GM19455 (cell line): ENCODE measurements around the gene LRCH3.
"Not testable (repeated sequence)": the region's sequence is repeated elsewhere in the genome, so short reads cannot be mapped to it uniquely, and the experiment has no call there.

Experiments
- ATAC-seq: cut with Tn5 transposase; IDR thresholded peaks from one replicate; pipeline ENCODE4 v1.9.1; 2021; ENCODE audit not compliant: unreplicated experiment

LRCH3 gene

DNA sequence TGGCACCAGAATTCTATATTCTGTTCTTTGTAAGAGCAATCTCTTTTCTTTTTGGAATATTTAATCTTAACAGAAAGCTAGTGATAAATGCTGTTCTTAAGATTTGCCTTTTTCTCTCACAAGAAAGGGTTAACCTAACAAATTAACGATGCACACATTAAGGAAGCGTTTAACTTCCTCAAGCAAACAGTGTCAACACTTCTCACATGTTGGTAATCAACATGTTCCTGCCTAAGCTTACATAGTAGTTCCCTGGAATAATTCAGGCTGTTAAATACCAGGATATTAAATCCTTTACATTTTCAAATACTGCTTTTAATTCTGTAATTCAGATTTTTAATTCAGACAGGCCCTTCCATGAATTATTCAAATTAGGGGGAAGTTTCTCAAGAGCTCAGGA, 91.5 kb downstream of the LRCH3 start:
- ATAC-seq = no peak

DNA sequence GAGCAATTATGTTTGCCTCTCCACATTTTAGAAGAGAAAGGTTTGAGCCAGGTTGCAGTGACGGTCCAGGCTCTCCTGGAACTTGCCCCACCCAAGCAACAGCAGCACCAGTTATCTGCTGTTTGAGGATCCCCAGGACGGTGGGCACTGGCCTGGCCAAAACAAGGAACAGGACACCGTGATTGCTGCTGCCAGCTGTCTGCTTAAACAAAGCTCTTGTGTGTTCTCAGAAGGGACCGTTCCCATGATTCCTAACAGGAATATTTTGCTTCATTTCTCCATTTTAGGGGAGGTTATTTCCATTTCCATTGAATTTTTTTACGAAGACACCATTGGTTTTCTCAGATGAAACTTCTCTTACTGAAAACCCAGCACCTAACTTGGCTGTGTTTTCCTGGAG, 92.5 kb downstream of the LRCH3 start:
- no peak for ATAC-seq

DNA sequence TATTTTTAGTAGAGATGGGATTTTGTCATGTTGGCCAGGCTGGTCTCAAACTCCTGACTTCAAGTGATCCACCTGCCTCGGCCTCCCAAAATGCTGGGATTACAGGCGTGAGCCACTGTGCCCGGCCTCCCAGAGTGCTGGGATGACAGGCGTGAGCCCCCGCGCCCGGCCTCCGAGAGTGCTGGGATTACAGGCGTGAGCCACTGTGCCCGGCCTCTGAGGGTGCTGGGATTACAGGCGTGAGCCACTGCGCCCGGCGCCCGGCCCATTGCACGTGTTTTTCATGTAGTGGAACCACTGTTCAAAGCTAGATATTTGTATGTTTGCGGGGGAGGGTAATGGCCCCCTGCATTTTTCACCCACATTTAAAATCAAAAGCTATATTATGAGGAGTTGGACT, 93.3 kb downstream of the LRCH3 start:
- not testable (repeated sequence) for ATAC-seq

- not testable (repeated sequence) for ATAC-seq
Measured at GRCh38 chr3:197886052-197886451, 95.0 kb downstream of the LRCH3 start.

GRCh38 chr3:197887430-197888053, 96.5 kb downstream of the LRCH3 start:
- not testable (repeated sequence) for ATAC-seq

GRCh38 chr3:197888511-197888910, 97.5 kb downstream of the LRCH3 start:
- no peak for ATAC-seq

GRCh38 chr3:197889204-197889930, 98.3 kb downstream of the LRCH3 start:
- ATAC-seq = no peak

DNA sequence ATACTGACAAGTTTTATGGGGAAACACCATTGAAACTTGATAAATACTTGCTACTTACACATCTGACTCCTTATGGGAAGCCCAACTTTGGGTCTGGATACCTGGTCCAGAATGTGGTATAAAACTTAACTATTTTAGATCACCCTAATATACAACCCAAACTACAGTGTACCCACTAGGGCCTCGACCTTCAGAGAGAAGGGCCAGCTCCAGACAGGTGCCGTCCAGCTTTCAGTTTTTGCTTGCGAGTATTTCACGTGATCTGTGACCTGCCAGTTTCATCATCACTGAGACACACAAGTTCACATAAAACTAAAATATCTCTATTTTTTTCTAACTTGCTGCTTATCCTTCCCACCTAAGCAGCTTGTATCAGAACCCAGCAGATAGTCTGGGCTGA, 99.6 kb downstream of the LRCH3 start:
- ATAC-seq = no peak

DNA sequence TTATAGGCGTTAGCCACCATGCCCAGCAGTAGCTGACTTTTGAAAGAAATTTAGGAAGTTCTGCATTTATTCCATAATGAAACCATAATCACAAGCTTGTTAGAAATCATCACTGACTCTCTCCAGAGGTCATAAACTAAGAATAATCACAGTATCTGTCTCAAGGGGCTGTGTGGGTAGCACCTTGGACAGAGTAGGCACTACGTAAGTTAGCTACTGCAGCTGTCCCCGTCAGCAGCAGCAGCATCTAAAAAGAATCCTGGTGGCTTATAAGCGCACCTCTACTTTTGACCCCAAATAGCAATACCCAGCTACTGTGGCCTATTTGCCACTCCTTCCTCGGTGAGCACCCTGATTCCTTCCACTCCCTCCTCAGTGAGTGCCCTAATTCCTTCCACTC, 101.1 kb downstream of the LRCH3 start:
- ATAC-seq = no peak

DNA sequence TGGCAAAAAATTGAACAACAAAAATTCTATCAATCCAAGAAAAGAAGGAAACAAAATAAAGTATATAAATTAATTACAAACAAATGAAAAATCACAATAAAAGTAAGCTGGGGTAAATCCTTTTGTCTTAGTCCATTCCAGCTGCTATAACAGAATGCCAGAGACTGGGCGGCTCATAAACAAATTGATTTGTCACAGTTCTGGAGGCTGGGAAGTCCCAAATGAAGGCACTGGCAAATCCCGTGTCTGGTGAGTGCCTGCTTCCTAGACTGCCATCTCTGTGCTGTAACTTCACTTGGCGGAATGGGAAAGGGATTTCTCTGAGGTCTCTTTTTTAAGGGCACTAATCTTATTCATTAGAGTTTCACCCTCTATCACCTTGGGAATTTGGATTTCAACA, 105.4 kb downstream of the LRCH3 start:
- ATAC-seq = no peak

DNA sequence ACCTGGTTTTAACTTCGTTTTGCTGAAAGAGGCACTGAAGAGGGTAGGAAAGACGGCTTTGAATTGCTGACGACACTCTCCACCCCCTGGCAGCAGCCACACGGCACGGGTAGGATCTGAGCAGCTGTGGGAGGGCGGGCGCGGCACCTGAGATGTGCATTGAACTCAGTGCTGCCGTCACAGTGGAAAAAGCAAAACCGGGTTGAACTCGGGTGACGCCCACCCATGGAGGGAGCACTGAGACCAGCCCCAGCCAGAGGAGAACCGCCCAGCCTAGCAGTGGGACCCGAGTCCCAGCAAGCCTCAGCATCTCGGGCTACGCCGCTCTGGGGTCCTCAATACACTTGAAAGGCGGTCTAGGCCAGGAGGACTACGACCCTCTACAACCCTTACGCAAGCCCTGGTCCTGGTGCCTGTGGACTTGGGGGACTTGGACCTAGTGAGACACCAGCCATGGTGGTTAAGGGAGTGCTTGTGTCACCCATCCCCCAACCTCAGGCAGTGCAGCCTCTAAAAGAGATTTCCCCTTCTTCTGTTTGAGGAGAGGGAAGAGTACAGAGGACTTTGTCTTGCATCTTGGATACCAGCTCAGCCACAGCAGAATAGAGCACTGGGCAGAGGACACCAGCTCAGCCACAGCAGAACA, 108.9 kb downstream of the LRCH3 start:
- no peak for ATAC-seq

- no peak for ATAC-seq
Measured at GRCh38 chr3:197901626-197902025, 110.6 kb downstream of the LRCH3 start.

GRCh38 chr3:197906023-197906849, 115.2 kb downstream of the LRCH3 start:
- ATAC-seq = peak; percentile 77

- no peak for ATAC-seq
Measured at GRCh38 chr3:197906850-197907187, 115.8 kb downstream of the LRCH3 start.

- ATAC-seq = no peak
Measured at GRCh38 chr3:197907196-197907595, 116.1 kb downstream of the LRCH3 start.

DNA sequence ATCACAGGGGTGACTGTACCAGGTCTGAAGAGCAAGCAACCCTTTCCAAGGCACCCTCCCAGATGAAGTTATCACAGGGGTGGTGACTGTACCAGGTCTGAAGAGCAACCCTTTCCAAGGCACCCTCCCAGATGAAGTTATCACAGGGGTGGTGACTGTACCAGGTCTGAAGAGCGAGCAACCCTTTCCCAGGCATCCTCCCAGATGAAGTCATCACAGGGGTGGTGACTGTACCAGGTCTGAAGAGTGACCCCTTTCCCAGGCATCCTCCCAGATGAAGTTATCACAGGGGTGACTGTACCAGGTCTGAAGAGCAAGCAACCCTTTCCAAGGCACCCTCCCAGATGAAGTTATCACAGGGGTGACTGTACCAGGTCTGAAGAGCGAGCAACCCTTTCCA, 117.5 kb downstream of the LRCH3 start:
- not testable (repeated sequence) for ATAC-seq

GRCh38 chr3:197908957-197909701, 118.1 kb downstream of the LRCH3 start:
- ATAC-seq = no peak

- ATAC-seq = no peak
Measured at GRCh38 chr3:197912741-197913476, 121.9 kb downstream of the LRCH3 start.

DNA sequence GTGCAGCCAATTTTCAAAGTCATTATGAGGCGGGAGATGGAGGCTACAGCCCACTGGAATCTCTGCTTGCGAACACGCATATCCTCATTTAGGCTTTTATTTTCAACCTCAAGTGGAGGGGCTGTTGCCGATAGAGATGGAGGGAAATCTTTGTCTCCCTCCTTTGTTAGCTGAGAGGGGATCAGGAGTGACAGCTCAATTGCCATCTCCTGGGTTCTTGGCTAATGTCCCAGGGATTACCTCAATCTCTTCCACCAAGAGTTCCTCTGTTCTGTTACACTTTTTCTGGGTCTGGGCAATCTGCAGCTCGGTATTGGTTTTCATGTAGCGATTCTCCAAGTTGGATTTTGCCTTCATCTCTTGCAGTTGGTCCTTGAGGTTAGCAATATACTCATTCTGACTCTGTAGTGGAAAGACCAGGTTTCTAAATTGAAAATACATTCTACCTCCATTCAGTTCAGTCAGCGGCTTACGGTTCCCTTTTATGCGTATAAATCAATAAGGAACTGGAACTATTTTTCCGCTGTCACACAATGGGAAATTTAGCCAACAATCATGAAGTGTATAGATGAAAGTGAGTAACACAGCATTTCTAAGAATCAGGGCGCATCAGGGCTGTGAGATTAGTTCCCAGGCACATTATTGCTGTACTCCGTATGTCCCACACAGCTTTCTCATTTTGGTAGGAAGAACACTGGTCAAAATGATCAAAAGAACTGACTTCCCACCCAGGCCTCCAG, 122.8 kb downstream of the LRCH3 start:
- ATAC-seq = no peak
